ENCODE results near the gene DOCK3. TPM values are rescaled to one million over a fixed set of nuclear protein-coding genes. Genes with fewer than 3 reads are reported as not detected.

Gene DOCK3
- total RNA-seq, 1 experiment from 2014 or later = 0.47 TPM

DNA sequence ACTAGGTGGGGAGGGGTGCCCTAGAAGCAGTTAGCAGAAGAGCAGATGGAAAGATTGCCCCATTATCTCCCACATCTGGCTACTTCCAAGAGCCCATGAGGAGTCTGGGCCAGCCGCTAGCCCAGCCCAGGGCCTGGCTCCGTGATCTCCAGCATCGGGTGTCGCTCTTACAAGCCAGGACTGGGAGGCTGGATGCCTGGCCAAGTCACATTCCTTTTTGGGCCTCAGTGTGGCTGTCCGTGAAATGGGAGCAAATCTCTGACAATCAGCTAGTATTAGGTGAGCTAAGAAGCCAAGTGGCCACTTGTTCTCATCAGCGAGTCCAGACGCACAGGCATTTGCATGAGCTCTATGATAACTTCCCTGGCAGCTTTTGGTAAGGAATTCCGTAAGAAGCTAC, 23.3 kb upstream of the DOCK3 start:
- Histone ChIP-seq H3K36me3 (ENCODE audit: insufficient read depth, low read length, poor library complexity, severe bottlenecking) (no peaks in the 10 kb centered on the region), H3K4me1 (ENCODE audit: insufficient read depth, low read length, poor library complexity, severe bottlenecking) (no peaks in the 10 kb centered on the region), H3K4me3 (ENCODE audit: low read depth, low read length, poor library complexity, severe bottlenecking) (no peak overlapping the region), H3K27ac (ENCODE audit: low read depth, low read length, poor library complexity, severe bottlenecking) (no peak overlapping the region), H3K27me3 (replicated peaks; ENCODE audit: insufficient read depth, low read depth, low read length, poor library complexity) (no peaks in the 10 kb centered on the region), H3K9me3 (ENCODE audit: low read depth, low read length, poor library complexity, severe bottlenecking) (no peaks in the 10 kb centered on the region)
- ChIA-PET CTCF (no interaction called here), POLR2A (ENCODE audit: low non-redundant PET) (no interaction called here)
- BruUV-seq (replicated peaks) = no TSS peak
- intact Hi-C loops (cut with micrococcal nuclease; ENCODE audit: unreplicated experiment) = no loop called here
- no peak for DNase-seq (ENCODE audit: low spot score)
- TF ChIP-seq EZH2 (IDR thresholded peaks at IDR 0.05; ENCODE audit: borderline replicate concordance, low read depth, low read length, poor library complexity, severe bottlenecking) (no peak), CTCF (conservative IDR thresholded peaks at IDR 0.05; ENCODE audit: low read depth, low read length) (no peak)

DNA sequence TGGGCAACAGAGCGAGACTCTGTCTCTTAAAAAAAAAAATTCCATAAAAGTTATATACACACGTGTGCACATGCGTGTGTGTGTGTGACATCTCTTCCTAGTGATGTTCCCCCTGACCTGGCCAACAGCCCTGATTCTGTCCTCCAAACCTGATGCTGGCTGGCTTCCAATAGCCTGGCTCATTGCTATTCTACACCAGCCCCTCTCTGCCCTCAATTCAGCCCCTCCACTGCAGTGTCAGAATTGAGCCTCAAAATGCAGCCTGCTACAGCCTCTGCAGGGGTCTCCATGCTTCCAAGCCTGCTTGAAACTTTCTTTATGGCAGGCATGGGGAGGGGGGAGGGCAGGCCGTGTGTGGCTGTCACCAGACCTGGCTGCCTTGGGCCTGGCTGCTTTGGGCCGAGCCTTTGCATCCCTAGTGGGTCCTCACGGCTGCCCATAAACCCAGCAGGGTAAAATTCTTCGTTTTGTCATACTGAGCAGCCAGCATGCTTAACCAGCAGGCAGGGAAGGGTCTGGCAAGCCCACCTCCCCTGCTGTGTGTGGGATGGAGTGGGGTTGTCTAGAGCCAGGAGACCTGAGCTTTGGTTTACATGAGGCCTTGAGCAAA, 22.7 kb upstream of the DOCK3 start:
- Histone ChIP-seq H3K4me1 (ENCODE audit: insufficient read depth, low read length, poor library complexity, severe bottlenecking) (no peaks in the 10 kb centered on the region), H3K4me3 (ENCODE audit: low read depth, low read length, poor library complexity, severe bottlenecking) (no peak overlapping the region), H3K27ac (ENCODE audit: low read depth, low read length, poor library complexity, severe bottlenecking) (no peak overlapping the region), H3K27me3 (replicated peaks; ENCODE audit: insufficient read depth, low read depth, low read length, poor library complexity) (no peaks in the 10 kb centered on the region), H3K36me3 (ENCODE audit: insufficient read depth, low read length, poor library complexity, severe bottlenecking) (no peaks in the 10 kb centered on the region), H3K9me3 (ENCODE audit: low read depth, low read length, poor library complexity, severe bottlenecking) (no peaks in the 10 kb centered on the region)
- CTCF ChIA-PET = no interaction called here
- DNase-seq (ENCODE audit: low spot score) = no peak
- POLR2A ChIA-PET (ENCODE audit: low non-redundant PET) = no interaction called here
- intact Hi-C loops (cut with micrococcal nuclease; ENCODE audit: unreplicated experiment) = no loop called here
- TF ChIP-seq CTCF (conservative IDR thresholded peaks at IDR 0.05; ENCODE audit: low read depth, low read length) (no peak), EZH2 (IDR thresholded peaks at IDR 0.05; ENCODE audit: borderline replicate concordance, low read depth, low read length, poor library complexity, severe bottlenecking) (no peak)
- BruUV-seq (replicated peaks) = no TSS peak

- DNase-seq (ENCODE audit: low spot score) = no peak
- POLR2A ChIA-PET (ENCODE audit: low non-redundant PET) = no interaction called here
- no TSS peak for BruUV-seq (replicated peaks)
These were observed 22.0 kb upstream of the DOCK3 start for GRCh38 chr3:50652709-50653108.

More at GRCh38 chr3:50652709-50653108, 22.0 kb upstream of the DOCK3 start:
- intact Hi-C loops (cut with micrococcal nuclease; ENCODE audit: unreplicated experiment) = no loop called here
- H3K9me3 ChIP-seq (ENCODE audit: low read depth, low read length, poor library complexity, severe bottlenecking) = no peaks in the 10 kb centered on the region
- H3K27ac ChIP-seq (ENCODE audit: low read depth, low read length, poor library complexity, severe bottlenecking) = no peak overlapping the region
- H3K27me3 ChIP-seq (replicated peaks; ENCODE audit: insufficient read depth, low read depth, low read length, poor library complexity) = no peaks in the 10 kb centered on the region
- H3K36me3 ChIP-seq (ENCODE audit: insufficient read depth, low read length, poor library complexity, severe bottlenecking) = no peaks in the 10 kb centered on the region
- TF ChIP-seq EZH2 (IDR thresholded peaks at IDR 0.05; ENCODE audit: borderline replicate concordance, low read depth, low read length, poor library complexity, severe bottlenecking) = no peak
- 0 out of 2 replicates have a peak, but pooled peaks have one; percentile 15 for TF ChIP-seq CTCF (conservative IDR thresholded peaks at IDR 0.05; ENCODE audit: low read depth, low read length)
- CTCF ChIA-PET = no interaction called here
- no peaks in the 10 kb centered on the region for H3K4me1 ChIP-seq (ENCODE audit: insufficient read depth, low read length, poor library complexity, severe bottlenecking)
- H3K4me3 ChIP-seq (ENCODE audit: low read depth, low read length, poor library complexity, severe bottlenecking) = no peak overlapping the region
